Calu3 (cell line): ENCODE measurements around the gene TRIM50. TPM values are rescaled to one million over a fixed set of nuclear protein-coding genes. Genes with fewer than 3 reads are reported as not detected.
"Not testable (repeated sequence)": the region's sequence is repeated elsewhere in the genome, so short reads cannot be mapped to it uniquely, and the experiment has no call there.

Experiments
- BruUV-seq: library from RNA; stranded (reverse); fragments of 400-500 nt; replicated peaks from 2 replicates; lab custom pipeline; 2021; lab: Mats Ljungman, UMichigan
- CTCF ChIA-PET: fragments of 300-600 bp; sonication (Branson Sonifier 250); formaldehyde crosslinking; loops from one replicate; lab custom pipeline; 2022; ENCODE audit warnings: antibody characterized with exemption; lab: Charles Lee
- DNase-seq: peaks from one replicate; pipeline ENCODE4 v3.0.0; 2022
- H3K27ac Mint-ChIP-seq: one replicate; pipeline ENCODE4 v1.8.0; 2022; ENCODE audit warnings: mixed read lengths; ENCODE audit not compliant: unreplicated experiment
- H3K27me3 Mint-ChIP-seq: one replicate; pipeline ENCODE4 v1.8.0; 2022; ENCODE audit warnings: mixed read lengths; ENCODE audit not compliant: unreplicated experiment
- H3K36me3 Mint-ChIP-seq: one replicate; pipeline ENCODE4 v1.8.0; 2022; ENCODE audit warnings: mild to moderate bottlenecking, moderate library complexity, mixed read lengths; ENCODE audit not compliant: insufficient read depth, unreplicated experiment
- H3K4me1 Mint-ChIP-seq: one replicate; pipeline ENCODE4 v1.8.0; 2022; ENCODE audit warnings: mild to moderate bottlenecking, low read depth, mixed read lengths; ENCODE audit not compliant: unreplicated experiment
- H3K4me3 Mint-ChIP-seq: one replicate; pipeline ENCODE4 v1.8.0; 2022; ENCODE audit warnings: mild to moderate bottlenecking, low read depth, moderate library complexity, mixed read lengths; ENCODE audit not compliant: unreplicated experiment
- H3K9me3 Mint-ChIP-seq: one replicate; pipeline ENCODE4 v1.8.0; 2022; ENCODE audit warnings: low read depth, mixed read lengths; ENCODE audit not compliant: unreplicated experiment
- CTCF ChIP-seq: fragments of 200-600 bp; IDR thresholded peaks from one replicate; pipeline ENCODE4 v1.8.0; 2022; ENCODE audit warnings: antibody characterized with exemption; ENCODE audit not compliant: unreplicated experiment
- intact Hi-C: fragments of 100-400 bp; cut with micrococcal nuclease; formaldehyde crosslinking; loops from one replicate; pipeline ENCODE4 v1.10.0; 2022; ENCODE audit not compliant: unreplicated experiment
- total RNA-seq: library from RNA; stranded (reverse); gene quantifications from 2 replicates; pipeline ENCODE4 v1.2.3, GENCODE V29; 2022

TRIM50 gene
- total RNA-seq, 1 experiment from 2014 or later, result not detected

GRCh38 chr7:73324081-73324845, 3.6 kb downstream of the TRIM50 start:
- CTCF ChIA-PET, result interaction anchor here (0.7 kb wide), 1 partner anchor 18 kb away, joined by 3 read pairs; no protein-coding TSS in a partner anchor
- intact Hi-C loops, result loop anchor here (5.0 kb wide), 1 partner anchor 128 kb away; no protein-coding TSS in a partner anchor
- peak; percentile 32 for DNase-seq
- peak; percentile 19 for TF ChIP-seq CTCF
- not testable (repeated sequence) for H3K9me3 Mint-ChIP-seq, BruUV-seq, H3K36me3 Mint-ChIP-seq, H3K4me1 Mint-ChIP-seq, H3K4me3 Mint-ChIP-seq, H3K27ac Mint-ChIP-seq
- peaks cover 23% of the 10 kb centered on the region for H3K27me3 Mint-ChIP-seq

GRCh38 chr7:73323434-73324080, 4.3 kb downstream of the TRIM50 start:
- not testable (repeated sequence) for H3K4me3 Mint-ChIP-seq, H3K27ac Mint-ChIP-seq, H3K9me3 Mint-ChIP-seq, BruUV-seq, H3K36me3 Mint-ChIP-seq, DNase-seq, H3K4me1 Mint-ChIP-seq
- intact Hi-C loops, result loop anchor here (5.0 kb wide), 1 partner anchor 129 kb away; no protein-coding TSS in a partner anchor
- CTCF ChIA-PET, result interaction anchor here (0.7 kb wide), 1 partner anchor 19 kb away, joined by 3 read pairs; no protein-coding TSS in a partner anchor
- H3K27me3 Mint-ChIP-seq, result peaks cover 19% of the 10 kb centered on the region

- H3K36me3 Mint-ChIP-seq, DNase-seq, H3K4me1 Mint-ChIP-seq, H3K27ac Mint-ChIP-seq, BruUV-seq, H3K4me3 Mint-ChIP-seq, H3K9me3 Mint-ChIP-seq, CTCF ChIA-PET: not testable (repeated sequence)
- intact Hi-C loops, result loop anchor here (5.0 kb wide), 1 partner anchor 132 kb away; no protein-coding TSS in a partner anchor
- peaks cover 19% of the 10 kb centered on the region for H3K27me3 Mint-ChIP-seq
Observed at GRCh38 chr7:73320009-73320408, 7.9 kb downstream of the TRIM50 start.

- intact Hi-C loops, H3K4me3 Mint-ChIP-seq, CTCF ChIA-PET, H3K9me3 Mint-ChIP-seq, BruUV-seq, H3K4me1 Mint-ChIP-seq, H3K36me3 Mint-ChIP-seq, H3K27ac Mint-ChIP-seq, DNase-seq: not testable (repeated sequence)
- peaks cover 19% of the 10 kb centered on the region for H3K27me3 Mint-ChIP-seq
Observed at GRCh38 chr7:73319541-73319940, 8.3 kb downstream of the TRIM50 start.

GRCh38 chr7:73318656-73319204, 9.2 kb downstream of the TRIM50 start:
- H3K27ac Mint-ChIP-seq, intact Hi-C loops, H3K4me3 Mint-ChIP-seq, DNase-seq, H3K9me3 Mint-ChIP-seq, CTCF ChIA-PET, H3K36me3 Mint-ChIP-seq, H3K4me1 Mint-ChIP-seq, BruUV-seq: not testable (repeated sequence)
- H3K27me3 Mint-ChIP-seq, result peaks cover 19% of the 10 kb centered on the region

GRCh38 chr7:73316521-73316920, 11.4 kb downstream of the TRIM50 start:
- H3K27ac Mint-ChIP-seq, result no peak overlapping the region
- no peak for TF ChIP-seq CTCF
- H3K4me1 Mint-ChIP-seq, result no peaks in the 10 kb centered on the region
- H3K36me3 Mint-ChIP-seq, result no peaks in the 10 kb centered on the region
- no peaks in the 10 kb centered on the region for H3K27me3 Mint-ChIP-seq
- intact Hi-C loops, result no loop called here
- BruUV-seq, result no TSS peak
- no peak overlapping the region for H3K4me3 Mint-ChIP-seq
- H3K9me3 Mint-ChIP-seq, result no peaks in the 10 kb centered on the region
- CTCF ChIA-PET, result no interaction called here
- DNase-seq, result no peak
